ENCODE measurements around the gene MLN. TPM values are rescaled to one million over a fixed set of nuclear protein-coding genes. Genes with fewer than 3 reads are reported as not detected.
A peak's percentile ranks its signal among the peaks of the same experiment; 100 is the strongest.

Gene MLN
- total and polyA plus RNA-seq, 8 donors, result not detected

GRCh38 chr6:33776764-33777163 lies 27.0 kb downstream of the MLN start:
- TF ChIP-seq EP300 (IDR thresholded peaks at IDR 0.05), result no peak
- TF ChIP-seq, protein P1, sequence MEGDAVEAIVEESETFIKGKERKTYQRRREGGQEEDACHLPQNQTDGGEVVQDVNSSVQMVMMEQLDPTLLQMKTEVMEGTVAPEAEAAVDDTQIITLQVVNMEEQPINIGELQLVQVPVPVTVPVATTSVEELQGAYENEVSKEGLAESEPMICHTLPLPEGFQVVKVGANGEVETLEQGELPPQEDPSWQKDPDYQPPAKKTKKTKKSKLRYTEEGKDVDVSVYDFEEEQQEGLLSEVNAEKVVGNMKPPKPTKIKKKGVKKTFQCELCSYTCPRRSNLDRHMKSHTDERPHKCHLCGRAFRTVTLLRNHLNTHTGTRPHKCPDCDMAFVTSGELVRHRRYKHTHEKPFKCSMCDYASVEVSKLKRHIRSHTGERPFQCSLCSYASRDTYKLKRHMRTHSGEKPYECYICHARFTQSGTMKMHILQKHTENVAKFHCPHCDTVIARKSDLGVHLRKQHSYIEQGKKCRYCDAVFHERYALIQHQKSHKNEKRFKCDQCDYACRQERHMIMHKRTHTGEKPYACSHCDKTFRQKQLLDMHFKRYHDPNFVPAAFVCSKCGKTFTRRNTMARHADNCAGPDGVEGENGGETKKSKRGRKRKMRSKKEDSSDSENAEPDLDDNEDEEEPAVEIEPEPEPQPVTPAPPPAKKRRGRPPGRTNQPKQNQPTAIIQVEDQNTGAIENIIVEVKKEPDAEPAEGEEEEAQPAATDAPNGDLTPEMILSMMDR (IDR thresholded peaks at IDR 0.05), result no peak
- TF ChIP-seq POLR2AphosphoS5 (IDR thresholded peaks at IDR 0.05), result no peak
- TF ChIP-seq POLR2A (IDR thresholded peaks at IDR 0.05), result no peak
- intact Hi-C loops (cut with DNase I; ENCODE audit: low total_unique reads), result loop anchor here (10.0 kb wide), 1 partner anchor 378 kb away; no protein-coding TSS in a partner anchor
- 75 to 97% (median 90%) methylated on average over 4 to 13 of the region's 13 CpGs for WGBS, 5 donors
- H3K27ac ChIP-seq, result no peak overlapping the region
- H3K4me1 ChIP-seq, result peaks cover 5 to 30% (median 10%) of the 10 kb centered on the region in 4 donors
- H3K9me3 ChIP-seq, result no peaks in the 10 kb centered on the region
- H3K36me3 ChIP-seq, result peaks cover 88 to 100% (median 98%) of the 10 kb centered on the region in 4 donors
- no peak for DNase-seq
- no peaks in the 10 kb centered on the region for H3K27me3 ChIP-seq
- H3K4me3 ChIP-seq, result no peak overlapping the region

- no peak for DNase-seq
- intact Hi-C loops (cut with DNase I; ENCODE audit: low total_unique reads), result loop anchor here (10.0 kb wide), 1 partner anchor 379 kb away; no protein-coding TSS in a partner anchor
- Histone ChIP-seq H3K27ac (no peak overlapping the region), H3K4me1 (peaks cover 9 to 30% (median 14%) of the 10 kb centered on the region in 4 donors), H3K4me3 (no peak overlapping the region), H3K27me3 (no peaks in the 10 kb centered on the region), H3K36me3 (peaks cover 85 to 96% (median 92%) of the 10 kb centered on the region in 4 donors), H3K9me3 (no peaks in the 10 kb centered on the region)
- TF ChIP-seq POLR2A (IDR thresholded peaks at IDR 0.05), result no peak
- TF ChIP-seq, protein P1 (IDR thresholded peaks at IDR 0.05), result no peak
- WGBS, 5 donors, result 90 to 96% (median 94%) methylated on average over 2 to 4 of the region's 4 CpGs
These were observed 27.6 kb downstream of the MLN start for GRCh38 chr6:33776186-33776585.

GRCh38 chr6:33774774-33775173 lies 29.0 kb downstream of the MLN start:
- peaks cover 22 to 39% (median 28%) of the 10 kb centered on the region in 4 donors for H3K4me1 ChIP-seq
- 94 to 100% (median 98%) methylated on average over 3 of the region's 3 CpGs for WGBS, 5 donors
- H3K27me3 ChIP-seq, result no peaks in the 10 kb centered on the region
- H3K27ac ChIP-seq, result no peak overlapping the region
- DNase-seq, result no peak
- TF ChIP-seq, protein P1 (IDR thresholded peaks at IDR 0.05), result no peak
- TF ChIP-seq EP300 (IDR thresholded peaks at IDR 0.05) (no peak), POLR2AphosphoS5 (IDR thresholded peaks at IDR 0.05) (no peak), POLR2A (IDR thresholded peaks at IDR 0.05) (no peak)
- H3K36me3 ChIP-seq, result peaks cover 72 to 81% (median 78%) of the 10 kb centered on the region in 4 donors
- intact Hi-C loops (cut with DNase I; ENCODE audit: low total_unique reads), result loop anchor here (10.0 kb wide), 1 partner anchor 380 kb away; no protein-coding TSS in a partner anchor
- no peaks in the 10 kb centered on the region for H3K9me3 ChIP-seq
- no peak overlapping the region for H3K4me3 ChIP-seq

GRCh38 chr6:33772902-33773472 lies 30.8 kb downstream of the MLN start:
- H3K9me3 ChIP-seq, result no peaks in the 10 kb centered on the region
- H3K4me3 ChIP-seq, result no peak overlapping the region
- peak overlapping the region in 2 of 5 donors; percentile 82 to 90 for H3K27ac ChIP-seq
- H3K4me1 ChIP-seq, result peaks cover 23 to 50% (median 39%) of the 10 kb centered on the region in 4 donors
- H3K27me3 ChIP-seq, result no peaks in the 10 kb centered on the region
- 69 to 82% (median 75%) methylated on average over 4 to 6 of the region's 6 CpGs for WGBS, 5 donors
- no peak for TF ChIP-seq POLR2AphosphoS5 (IDR thresholded peaks at IDR 0.05)
- TF ChIP-seq, protein P1 (IDR thresholded peaks at IDR 0.05), result no peak
- no peak for TF ChIP-seq POLR2A (IDR thresholded peaks at IDR 0.05)
- TF ChIP-seq EP300 (IDR thresholded peaks at IDR 0.05), result no peak
- no peak for DNase-seq
- H3K36me3 ChIP-seq, result peaks cover 54 to 64% (median 60%) of the 10 kb centered on the region in 4 donors
- intact Hi-C loops (cut with DNase I; ENCODE audit: low total_unique reads), result loop anchor here (10.0 kb wide), 1 partner anchor 382 kb away; no protein-coding TSS in a partner anchor
